Left ventricle myocardium inferior (tissue), 1 donor: ENCODE data around the gene BOK. TPM values are rescaled to one million over a fixed set of nuclear protein-coding genes. Genes with fewer than 3 reads are reported as not detected.

Source experiments
- DNase-seq: peaks from one replicate; pipeline ENCODE4 v3.0.0-alpha.2; 2020
- H3K27ac ChIP-seq: fragments of 200-600 bp; replicated peaks from 2 replicates; pipeline ENCODE4 v1.8.0; 2021
- H3K27me3 ChIP-seq: fragments of 200-600 bp; 2 replicates; pipeline ENCODE4 v1.8.0; 2021; ENCODE audit warnings: low read depth
- H3K36me3 ChIP-seq: fragments of 200-600 bp; 2 replicates; pipeline ENCODE4 v1.8.0; 2021
- H3K4me1 ChIP-seq: fragments of 200-600 bp; 2 replicates; pipeline ENCODE4 v1.8.0; 2021
- H3K4me3 ChIP-seq: fragments of 200-600 bp; 2 replicates; pipeline ENCODE4 v1.8.0; 2021; ENCODE audit warnings: mild to moderate bottlenecking, moderate library complexity
- H3K9me3 ChIP-seq: fragments of 200-600 bp; replicated peaks from 2 replicates; pipeline ENCODE4 v1.8.0; 2021
- CTCF ChIP-seq: fragments of 200-600 bp; IDR thresholded peaks from 2 replicates; pipeline ENCODE4 v1.8.0; 2021; ENCODE audit warnings: antibody characterized with exemption, mild to moderate bottlenecking, borderline replicate concordance
- intact Hi-C: fragments of 100-400 bp; cut with micrococcal nuclease; formaldehyde crosslinking; loops from one replicate; pipeline ENCODE4 v1.11.0; 2022
- total RNA-seq: library from RNA; stranded (reverse); fragmentation: NEBNext Ultra II Directional; extraction: Animal tissue kit (Norgen Biotek cat#: 25700); gene quantifications from one replicate; pipeline ENCODE4 v1.2.1, GENCODE V29; 2021
- donor health status: DM: no; HTN: yes; CAD: no; lungs with severe emphysema.

The BOK gene
- total RNA-seq, 1 donor from 2014 or later: 2.4 TPM

GRCh38 chr2:241553512-241553830 is 5.1 kb upstream of the BOK start:
- intact Hi-C loops: no loop called here
- peaks cover 36% of the 10 kb centered on the region for H3K27me3 ChIP-seq
- H3K9me3 ChIP-seq: peaks cover 21% of the 10 kb centered on the region
- DNase-seq: no peak
- H3K36me3 ChIP-seq: no peaks in the 10 kb centered on the region
- no peak overlapping the region for H3K4me3 ChIP-seq
- peaks cover 15% of the 10 kb centered on the region for H3K4me1 ChIP-seq
- no peak for TF ChIP-seq CTCF
- no peak overlapping the region for H3K27ac ChIP-seq

DNA sequence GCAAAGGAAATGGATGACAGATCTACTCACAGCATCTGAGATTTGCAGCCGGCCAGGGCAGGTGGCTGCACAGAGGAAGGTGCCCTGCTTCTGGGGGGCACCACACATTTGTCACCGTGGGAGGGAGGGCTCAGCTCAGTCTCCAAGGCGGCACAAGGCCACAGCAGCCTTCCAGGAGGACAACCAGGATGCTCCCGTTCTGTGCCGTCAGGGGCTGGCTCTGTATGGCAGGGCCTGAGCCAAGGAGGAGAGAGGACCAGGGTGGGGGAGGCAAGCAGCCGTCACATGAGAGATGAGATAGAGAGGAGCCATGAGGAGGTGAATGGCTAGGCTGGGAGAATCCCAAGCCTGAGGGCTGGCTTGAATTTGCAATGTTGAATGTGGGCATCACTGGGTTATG is 4.6 kb upstream of the BOK start:
- no peak for DNase-seq
- H3K36me3 ChIP-seq: no peaks in the 10 kb centered on the region
- no peak for TF ChIP-seq CTCF
- H3K4me3 ChIP-seq: no peak overlapping the region
- H3K4me1 ChIP-seq: peaks cover 20% of the 10 kb centered on the region
- intact Hi-C loops: no loop called here
- no peak overlapping the region for H3K27ac ChIP-seq
- peaks cover 21% of the 10 kb centered on the region for H3K9me3 ChIP-seq
- peaks cover 41% of the 10 kb centered on the region for H3K27me3 ChIP-seq

DNA sequence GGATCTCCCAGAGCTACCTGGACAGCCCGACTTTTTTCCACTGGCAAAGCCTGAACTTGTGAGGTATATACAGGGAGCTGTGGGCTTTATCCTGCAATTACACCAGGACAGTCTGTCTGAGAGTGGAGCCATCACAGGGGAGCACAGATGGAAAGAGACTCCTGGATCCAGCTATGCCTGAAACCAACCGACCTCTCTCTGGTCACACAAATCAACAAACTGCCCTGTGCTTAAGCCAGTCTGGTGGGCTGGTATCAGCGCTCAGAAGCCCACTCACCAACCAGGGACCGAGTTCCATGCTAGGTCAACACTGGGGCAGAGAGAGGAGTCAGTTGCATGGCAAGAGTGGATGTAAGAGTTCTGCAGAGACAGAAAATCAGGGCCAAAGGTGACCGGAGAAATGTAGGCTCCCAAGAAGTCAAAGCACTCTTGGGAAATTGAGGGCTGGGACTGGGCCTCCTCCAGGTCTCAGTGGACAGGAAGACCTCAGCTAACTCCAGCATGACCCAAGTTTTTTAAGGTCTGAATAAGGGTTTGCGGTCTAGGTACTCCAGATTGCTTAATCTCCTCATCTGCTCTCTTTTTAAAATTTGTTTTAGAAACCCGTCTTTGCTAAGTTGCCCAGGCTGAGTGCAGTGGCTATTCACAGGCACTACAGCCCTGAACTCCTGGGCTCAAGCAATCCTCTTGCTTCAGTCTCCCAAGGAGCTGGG is 3.8 kb upstream of the BOK start:
- H3K4me3 ChIP-seq: no peak overlapping the region
- no peak overlapping the region for H3K27ac ChIP-seq
- no peaks in the 10 kb centered on the region for H3K36me3 ChIP-seq
- peaks cover 21% of the 10 kb centered on the region for H3K9me3 ChIP-seq
- H3K4me1 ChIP-seq: peaks cover 28% of the 10 kb centered on the region
- DNase-seq: no peak
- peaks cover 49% of the 10 kb centered on the region for H3K27me3 ChIP-seq
- no peak for TF ChIP-seq CTCF
- intact Hi-C loops: no loop called here

DNA sequence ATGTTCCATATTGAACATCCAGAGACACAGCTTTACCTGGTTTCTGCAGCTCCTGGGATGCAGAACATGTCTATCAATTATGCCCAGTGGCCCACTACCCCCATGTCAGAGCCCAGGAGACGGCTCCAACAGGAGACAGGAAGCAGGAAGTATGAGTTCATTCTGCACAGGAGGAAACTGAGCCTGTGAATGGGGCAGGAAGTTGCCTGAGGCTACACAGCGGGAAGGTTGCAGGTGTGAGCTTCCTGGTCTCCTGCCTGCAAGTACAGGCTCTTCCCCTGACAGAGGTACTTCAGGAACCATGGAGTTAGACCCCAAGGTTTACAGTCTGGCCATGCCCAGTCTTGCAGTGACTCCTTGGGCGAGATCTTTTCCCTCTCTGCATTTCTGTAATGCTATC is 2.8 kb upstream of the BOK start:
- DNase-seq: no peak
- no peak for TF ChIP-seq CTCF

GRCh38 chr2:241556746-241557145 is 1.8 kb upstream of the BOK start:
- intact Hi-C loops: no loop called here
- Histone ChIP-seq H3K27ac (no peak overlapping the region), H3K36me3 (no peaks in the 10 kb centered on the region), H3K4me3 (no peak overlapping the region), H3K9me3 (peaks cover 21% of the 10 kb centered on the region), H3K27me3 (peaks cover 52% of the 10 kb centered on the region), H3K4me1 (peaks cover 39% of the 10 kb centered on the region)
- no peak for DNase-seq
- TF ChIP-seq CTCF: no peak

More for the DNA sequence above, 2.8 kb upstream of the BOK start:
- Histone ChIP-seq H3K27ac (no peak overlapping the region), H3K4me3 (no peak overlapping the region), H3K36me3 (no peaks in the 10 kb centered on the region), H3K9me3 (peaks cover 21% of the 10 kb centered on the region), H3K27me3 (peaks cover 52% of the 10 kb centered on the region), H3K4me1 (peaks cover 37% of the 10 kb centered on the region)
- intact Hi-C loops: no loop called here
